Endothelial cell of umbilical vein (primary cell): ENCODE data around the gene VWA5A. TPM values are rescaled to one million over a fixed set of nuclear protein-coding genes. Genes with fewer than 3 reads are reported as not detected.

Source experiments
- BruUV-seq: library from RNA; stranded (reverse); fragments of 400-500 nt; replicated peaks from 2 replicates; lab custom pipeline; 2021; lab: Mats Ljungman, UMichigan
- CTCF ChIA-PET: fragments of 300-600, 350-600 bp; sonication (Branson Sonifier 250); formaldehyde crosslinking; loops from one replicate; lab custom pipeline; 2021; ENCODE audit warnings: antibody characterized with exemption, inconsistent platforms; lab: Charles Lee
- POLR2A ChIA-PET: fragments of 300-600, 350-600 bp; sonication (Branson Sonifier 250); formaldehyde crosslinking; loops from one replicate; lab custom pipeline; 2021; ENCODE audit warnings: antibody characterized with exemption, inconsistent platforms; lab: Charles Lee
- DNase-seq: peaks from one replicate; pipeline ENCODE4 v3.0.0-alpha.2; 2011; ENCODE audit warnings: low read depth, low spot score
- FAIRE-seq: peaks from 2 replicates; lab custom pipeline; 2011; peaks lifted over from hg19 to GRCh38; lab: Jason Lieb, UNC
- H2AFZ ChIP-seq: 2 replicates; pipeline ENCODE4 v1.6.0; 2012; ENCODE audit warnings: low read depth, low read length, control low read depth, inconsistent platforms
- H3K27ac ChIP-seq: 2 replicates; pipeline ENCODE4 v1.5.1; 2011; ENCODE audit warnings: low read depth, mild to moderate bottlenecking, control low read depth, low read length, moderate library complexity; ENCODE audit not compliant: insufficient read depth
- H3K27me3 ChIP-seq, 2 experiments: 2 replicates each; pipeline versions ENCODE4 v1.6.0 to v1.6.1; 2011; ENCODE audit warnings: low read length in 2 of 2, mixed read lengths in 1 of 2; ENCODE audit not compliant: control insufficient read depth in 2 of 2, insufficient read depth in 2 of 2
- H3K36me3 ChIP-seq, 2 experiments: 2 replicates in 1 of 2; 3 replicates in 1 of 2; pipeline ENCODE4 v1.5.1; 2011; ENCODE audit warnings: low read length in 2 of 2, mild to moderate bottlenecking in 1 of 2, moderate library complexity in 1 of 2; ENCODE audit not compliant: control insufficient read depth in 2 of 2, insufficient read depth in 2 of 2; ENCODE audit errors: extremely low read depth in 1 of 2
- H3K4me1 ChIP-seq: 3 replicates; pipeline ENCODE4 v1.5.1; 2011; ENCODE audit warnings: mild to moderate bottlenecking, low read length; ENCODE audit not compliant: control insufficient read depth, insufficient read depth; ENCODE audit errors: extremely low read depth
- H3K4me2 ChIP-seq: 2 replicates; pipeline ENCODE4 v1.6.1; 2011; ENCODE audit warnings: low read length, control low read depth, mixed read lengths; ENCODE audit not compliant: insufficient read depth
- H3K4me3 ChIP-seq, 3 experiments: fragments of 200-600 bp in 1 of 3; sonication (generic), shearing (Covaris generic) in 1 of 3; replicated peaks in 1 of 3; 2 replicates each; pipeline ENCODE4 v1.5.1; 2011 to 2016; ENCODE audit warnings: control low read depth in 3 of 3, low read length in 3 of 3, mild to moderate bottlenecking in 2 of 3, inconsistent platforms in 1 of 3, low read depth in 1 of 3, moderate library complexity in 1 of 3; ENCODE audit not compliant: insufficient read depth in 1 of 3
- H3K79me2 ChIP-seq: 2 replicates; pipeline ENCODE4 v1.6.0; 2012; ENCODE audit warnings: low read length, inconsistent platforms; ENCODE audit not compliant: control insufficient read depth, insufficient read depth
- H3K9ac ChIP-seq: replicated peaks from 2 replicates; pipeline ENCODE3; 2011; ENCODE audit warnings: low read length, control low read depth; ENCODE audit not compliant: insufficient read depth; ENCODE audit errors: extremely low read depth
- H3K9me1 ChIP-seq: replicated peaks from 3 replicates; pipeline ENCODE4 v1.6.0; 2011; ENCODE audit warnings: mild to moderate bottlenecking, low read length; ENCODE audit not compliant: control insufficient read depth, insufficient read depth; ENCODE audit errors: extremely low read depth
- H3K9me3 ChIP-seq: replicated peaks from 2 replicates; pipeline ENCODE4 v1.5.1; 2012; ENCODE audit warnings: low read length, inconsistent platforms; ENCODE audit not compliant: control insufficient read depth, insufficient read depth
- H4K20me1 ChIP-seq: replicated peaks from 2 replicates; pipeline ENCODE3; 2011; ENCODE audit warnings: mild to moderate bottlenecking, low read length; ENCODE audit not compliant: control insufficient read depth, insufficient read depth; ENCODE audit errors: extremely low read depth
- CTCF ChIP-seq, 2 donors: IDR thresholded peaks; 1 replicate in 1 of 2; 2 replicates in 1 of 2; pipeline ENCODE4 v1.5.1; 2011; ENCODE audit warnings: low read length in 2 of 2, mild to moderate bottlenecking in 2 of 2, moderate library complexity in 2 of 2, control low read depth in 1 of 2, inconsistent platforms in 1 of 2, low read depth in 1 of 2; ENCODE audit not compliant: insufficient read depth in 1 of 2; ENCODE audit errors: extremely low read depth in 1 of 2
- EZH2 ChIP-seq: IDR thresholded peaks from 2 replicates; pipeline ENCODE4 v1.6.1; 2012; ENCODE audit warnings: borderline replicate concordance, low read depth, mild to moderate bottlenecking, moderate library complexity, low read length, inconsistent platforms; ENCODE audit not compliant: severe bottlenecking
- FOS ChIP-seq: IDR thresholded peaks from 2 replicates; pipeline ENCODE4 v1.6.1; 2011; ENCODE audit warnings: mild to moderate bottlenecking, low read length, moderate library complexity, borderline replicate concordance; ENCODE audit not compliant: insufficient read depth
- GATA2 ChIP-seq: IDR thresholded peaks from 2 replicates; pipeline ENCODE4 v1.7.0; 2011; ENCODE audit warnings: low read depth, mild to moderate bottlenecking, moderate library complexity, mixed read lengths, low read length; ENCODE audit not compliant: insufficient read length, insufficient read depth
- JUN ChIP-seq: IDR thresholded peaks from 2 replicates; pipeline ENCODE4 v1.6.1; 2011; ENCODE audit warnings: borderline replicate concordance, low read depth; ENCODE audit not compliant: insufficient read length, insufficient read depth
- MAX ChIP-seq: IDR thresholded peaks from 2 replicates; pipeline ENCODE4 v1.6.1; 2011; ENCODE audit not compliant: insufficient read depth, insufficient read length
- MYC ChIP-seq: IDR thresholded peaks from one replicate; pipeline ENCODE4 v1.6.1; 2011; ENCODE audit warnings: mild to moderate bottlenecking, low read depth, low read length
- POLR2A ChIP-seq: IDR thresholded peaks from 2 replicates; pipeline ENCODE4 v1.6.1; 2012; ENCODE audit warnings: low read depth, mild to moderate bottlenecking, control low read depth, low read length
- POLR2AphosphoS5 ChIP-seq: IDR thresholded peaks from 2 replicates; pipeline ENCODE4 v1.6.1; 2012; ENCODE audit warnings: low read depth, mild to moderate bottlenecking, control low read depth, low read length, moderate library complexity; ENCODE audit not compliant: insufficient read depth
- dilution Hi-C: fragments of 300-500 bp; cut with MboI; formaldehyde crosslinking; loops from one replicate; pipeline ENCODE4 v1.15.0; 2019; ENCODE audit warnings: low sequenced_read_pairs; ENCODE audit not compliant: extremely low pct_ligation_motif_present
- intact Hi-C: fragments of 100-400 bp; cut with micrococcal nuclease; formaldehyde crosslinking; loops from one replicate; pipeline ENCODE4 v1.10.0; 2022
- polyA plus RNA-seq, 4 experiments: library from polyadenylated mRNA; depleted of rRNA in 3 of 4; stranded (reverse) in 3 of 4; unstranded in 1 of 4; fragments of >200 nt; gene quantifications; 2 replicates each; pipeline versions ENCODE4 v1.2.1 to v1.2.3, GENCODE V29; 2011 to 2012; ENCODE audit warnings: missing spikeins in 1 of 4
- total RNA-seq: library from RNA; stranded (reverse); gene quantifications from 2 replicates; pipeline ENCODE4 v1.2.3, GENCODE V29; 2021

VWA5A gene
- total and polyA plus RNA-seq, 2 donors (not counting 3 experiments of a cell fraction or from before 2014, with no cell fraction given) = 9.1 to 14.3 TPM

GRCh38 chr11:124150684-124151083 is 35.4 kb downstream of the VWA5A start:
- ChIA-PET CTCF (interaction anchor here (1.0 to 1.4 kb wide), 2 partner anchors 11 to 23 kb away, joined by 4 read pairs; no protein-coding TSS in a partner anchor), POLR2A (no interaction called here)
- peaks cover 2% of the 10 kb centered on the region in 2 experiments for H3K27me3 ChIP-seq
- no peaks in the 10 kb centered on the region for H3K36me3 ChIP-seq
- DNase-seq = no peak
- BruUV-seq = no TSS peak
- no peak overlapping the region for H3K4me3 ChIP-seq
- dilution Hi-C loops = no loop called here
- no peak overlapping the region for H3K27ac ChIP-seq
- H4K20me1 ChIP-seq = no peaks in the 10 kb centered on the region
- H3K9ac ChIP-seq = no peak overlapping the region
- TF ChIP-seq CTCF (IDR thresholded peaks at IDR 0.05; ENCODE audit: extremely low read depth in 1 of 2, insufficient read depth in 1 of 2, low read depth in 1 of 2, low read length in 2 of 2) = no peak
- no peak for TF ChIP-seq POLR2A
- no peak for TF ChIP-seq MYC
- TF ChIP-seq JUN = no peak
- TF ChIP-seq EZH2 = no peak
- TF ChIP-seq MAX = no peak
- no peak for TF ChIP-seq FOS
- TF ChIP-seq POLR2AphosphoS5 = no peak
- TF ChIP-seq GATA2 = no peak
- H3K4me2 ChIP-seq = no peak overlapping the region
- H3K9me3 ChIP-seq = no peaks in the 10 kb centered on the region
- no peaks in the 10 kb centered on the region for H3K4me1 ChIP-seq
- no peak for FAIRE-seq
- no peaks in the 10 kb centered on the region for H3K79me2 ChIP-seq
- no peak overlapping the region for H2AFZ ChIP-seq
- intact Hi-C loops = no loop called here
- no peaks in the 10 kb centered on the region for H3K9me1 ChIP-seq
